A673 (cell line): Measurements from ENCODE around the gene GADL1. TPM values are rescaled to one million over a fixed set of nuclear protein-coding genes. Genes with fewer than 3 reads are reported as not detected.

Experiments used
- BruUV-seq: library from RNA; stranded (reverse); fragments of 400-500 nt; replicated peaks from 2 replicates; lab custom pipeline; 2021; lab: Mats Ljungman, UMichigan
- CTCF ChIA-PET: fragments of 300-600 bp; sonication (Branson Sonifier 250); formaldehyde crosslinking; loops from one replicate; lab custom pipeline; 2022; ENCODE audit warnings: antibody characterized with exemption; lab: Charles Lee
- POLR2A ChIA-PET: fragments of 300-600 bp; sonication (Branson Sonifier 250); formaldehyde crosslinking; loops from one replicate; lab custom pipeline; 2022; ENCODE audit warnings: antibody characterized with exemption; ENCODE audit not compliant: low non-redundant PET; lab: Charles Lee
- DNase-seq: peaks from one replicate; pipeline ENCODE4 v3.0.0-alpha.2; 2015; ENCODE audit warnings: low spot score
- H3K27ac ChIP-seq: fragments of 200-600 bp; sonication (generic); 2 replicates; pipeline ENCODE4 v1.5.1; 2016; ENCODE audit warnings: mixed run types, low read depth, mild to moderate bottlenecking, mixed read lengths, antibody characterized with exemption, low read length; ENCODE audit not compliant: poor library complexity, severe bottlenecking
- H3K27me3 ChIP-seq: fragments of 200-600 bp; sonication (generic); replicated peaks from 2 replicates; pipeline ENCODE4 v1.6.1; 2017; ENCODE audit warnings: mixed run types, low read depth, mild to moderate bottlenecking, mixed read lengths, antibody characterized with exemption, low read length; ENCODE audit not compliant: insufficient read depth, poor library complexity
- H3K36me3 ChIP-seq: fragments of 200-600 bp; sonication (generic); 2 replicates; pipeline ENCODE4 v1.6.1; 2016; ENCODE audit warnings: mixed run types, mild to moderate bottlenecking, mixed read lengths, antibody characterized with exemption, low read length; ENCODE audit not compliant: insufficient read depth, poor library complexity, severe bottlenecking
- H3K4me1 ChIP-seq: fragments of 200-600 bp; sonication (generic); 2 replicates; pipeline ENCODE4 v1.6.1; 2017; ENCODE audit warnings: mixed run types, mild to moderate bottlenecking, mixed read lengths, antibody characterized with exemption, low read length; ENCODE audit not compliant: insufficient read depth, poor library complexity, severe bottlenecking
- H3K4me3 ChIP-seq: fragments of 200-600 bp; sonication (generic); 2 replicates; pipeline ENCODE4 v1.5.1; 2016; ENCODE audit warnings: low read depth, mixed run types, mild to moderate bottlenecking, mixed read lengths, low read length; ENCODE audit not compliant: poor library complexity, severe bottlenecking
- H3K9me3 ChIP-seq: fragments of 200-600 bp; sonication (generic); 2 replicates; pipeline ENCODE4 v1.6.1; 2016; ENCODE audit warnings: mixed run types, low read depth, mild to moderate bottlenecking, mixed read lengths, antibody characterized with exemption, low read length; ENCODE audit not compliant: poor library complexity, severe bottlenecking
- EZH2 ChIP-seq: fragments of 200-600 bp; sonication (generic); IDR thresholded peaks from 2 replicates; pipeline ENCODE4 v1.6.1; 2017; ENCODE audit warnings: borderline replicate concordance, low read depth, mild to moderate bottlenecking, mixed read lengths, antibody characterized with exemption, low read length; ENCODE audit not compliant: poor library complexity, severe bottlenecking
- intact Hi-C: fragments of 100-400 bp; cut with micrococcal nuclease; formaldehyde crosslinking; loops from one replicate; pipeline ENCODE4 v1.10.0; 2022; ENCODE audit not compliant: unreplicated experiment
- total RNA-seq: library from RNA; stranded (reverse); gene quantifications from 2 replicates; pipeline ENCODE4 v1.2.3, GENCODE V29; 2021
- TF ChIP-seq, protein P1 (sequence below): fragments of 300-800, 200-600 bp; sonication (generic); conservative IDR thresholded peaks from 2 replicates; pipeline ENCODE4 v1.5.1; 2017; ENCODE audit warnings: low read depth, mild to moderate bottlenecking, antibody characterized with exemption, low read length, moderate library complexity, mixed read lengths

The GADL1 gene
- total RNA-seq, 1 experiment from 2014 or later: 13.8 TPM

DNA sequence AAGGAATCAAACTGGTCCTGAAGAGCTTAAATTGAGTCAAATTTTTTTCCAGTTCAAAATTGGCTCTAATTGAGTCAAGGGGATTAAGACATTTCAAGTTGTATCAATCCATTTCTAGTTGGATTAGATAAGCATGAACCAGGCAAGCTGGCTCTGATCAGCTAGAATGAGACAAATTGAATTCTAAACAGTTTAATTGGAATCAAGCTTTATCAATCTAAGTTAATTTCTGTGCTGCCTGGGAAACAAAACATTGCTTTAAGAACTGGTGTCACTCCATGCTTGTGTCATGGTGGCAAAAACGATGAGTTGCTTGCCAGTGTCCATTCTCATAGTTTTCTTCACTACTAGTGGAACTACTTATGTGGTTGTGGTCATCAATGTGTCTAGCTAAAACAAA, 171.2 kb downstream of the GADL1 start:
- DNase-seq: no peak
- no peaks in the 10 kb centered on the region for H3K36me3 ChIP-seq
- intact Hi-C loops: no loop called here
- no peaks in the 10 kb centered on the region for H3K27me3 ChIP-seq
- POLR2A ChIA-PET: no interaction called here
- no peak overlapping the region for H3K27ac ChIP-seq
- no TSS peak for BruUV-seq
- CTCF ChIA-PET: no interaction called here
- peaks cover 4% of the 10 kb centered on the region for H3K9me3 ChIP-seq
- TF ChIP-seq, protein P1, sequence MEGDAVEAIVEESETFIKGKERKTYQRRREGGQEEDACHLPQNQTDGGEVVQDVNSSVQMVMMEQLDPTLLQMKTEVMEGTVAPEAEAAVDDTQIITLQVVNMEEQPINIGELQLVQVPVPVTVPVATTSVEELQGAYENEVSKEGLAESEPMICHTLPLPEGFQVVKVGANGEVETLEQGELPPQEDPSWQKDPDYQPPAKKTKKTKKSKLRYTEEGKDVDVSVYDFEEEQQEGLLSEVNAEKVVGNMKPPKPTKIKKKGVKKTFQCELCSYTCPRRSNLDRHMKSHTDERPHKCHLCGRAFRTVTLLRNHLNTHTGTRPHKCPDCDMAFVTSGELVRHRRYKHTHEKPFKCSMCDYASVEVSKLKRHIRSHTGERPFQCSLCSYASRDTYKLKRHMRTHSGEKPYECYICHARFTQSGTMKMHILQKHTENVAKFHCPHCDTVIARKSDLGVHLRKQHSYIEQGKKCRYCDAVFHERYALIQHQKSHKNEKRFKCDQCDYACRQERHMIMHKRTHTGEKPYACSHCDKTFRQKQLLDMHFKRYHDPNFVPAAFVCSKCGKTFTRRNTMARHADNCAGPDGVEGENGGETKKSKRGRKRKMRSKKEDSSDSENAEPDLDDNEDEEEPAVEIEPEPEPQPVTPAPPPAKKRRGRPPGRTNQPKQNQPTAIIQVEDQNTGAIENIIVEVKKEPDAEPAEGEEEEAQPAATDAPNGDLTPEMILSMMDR: no peak
- TF ChIP-seq EZH2: no peak
- no peak overlapping the region for H3K4me3 ChIP-seq
- H3K4me1 ChIP-seq: peaks cover 7% of the 10 kb centered on the region

DNA sequence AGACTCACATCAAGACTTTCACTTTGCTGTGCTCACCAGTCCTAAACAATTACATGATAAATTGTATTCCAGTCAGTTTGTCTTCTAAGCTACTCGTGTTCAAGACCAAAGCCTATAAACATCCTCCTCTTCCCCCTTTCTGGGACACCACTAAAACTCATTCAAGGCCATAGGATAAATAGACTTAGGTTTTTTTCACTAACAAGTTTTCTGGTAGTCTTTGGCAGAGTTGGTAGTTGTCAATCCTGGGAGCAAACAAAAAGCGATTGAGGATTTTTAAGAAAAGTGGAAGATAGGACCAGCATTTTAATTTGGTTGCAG, 173.2 kb downstream of the GADL1 start:
- no peak for DNase-seq
- BruUV-seq: no TSS peak
- no peaks in the 10 kb centered on the region for H3K27me3 ChIP-seq
- H3K4me1 ChIP-seq: peaks cover 7% of the 10 kb centered on the region
- H3K36me3 ChIP-seq: no peaks in the 10 kb centered on the region
- peaks cover 4% of the 10 kb centered on the region for H3K9me3 ChIP-seq
- no peak for TF ChIP-seq EZH2
- TF ChIP-seq, protein P1: no peak
- ChIA-PET CTCF (no interaction called here), POLR2A (no interaction called here)
- H3K4me3 ChIP-seq: no peak overlapping the region
- intact Hi-C loops: no loop called here
- no peak overlapping the region for H3K27ac ChIP-seq

DNA sequence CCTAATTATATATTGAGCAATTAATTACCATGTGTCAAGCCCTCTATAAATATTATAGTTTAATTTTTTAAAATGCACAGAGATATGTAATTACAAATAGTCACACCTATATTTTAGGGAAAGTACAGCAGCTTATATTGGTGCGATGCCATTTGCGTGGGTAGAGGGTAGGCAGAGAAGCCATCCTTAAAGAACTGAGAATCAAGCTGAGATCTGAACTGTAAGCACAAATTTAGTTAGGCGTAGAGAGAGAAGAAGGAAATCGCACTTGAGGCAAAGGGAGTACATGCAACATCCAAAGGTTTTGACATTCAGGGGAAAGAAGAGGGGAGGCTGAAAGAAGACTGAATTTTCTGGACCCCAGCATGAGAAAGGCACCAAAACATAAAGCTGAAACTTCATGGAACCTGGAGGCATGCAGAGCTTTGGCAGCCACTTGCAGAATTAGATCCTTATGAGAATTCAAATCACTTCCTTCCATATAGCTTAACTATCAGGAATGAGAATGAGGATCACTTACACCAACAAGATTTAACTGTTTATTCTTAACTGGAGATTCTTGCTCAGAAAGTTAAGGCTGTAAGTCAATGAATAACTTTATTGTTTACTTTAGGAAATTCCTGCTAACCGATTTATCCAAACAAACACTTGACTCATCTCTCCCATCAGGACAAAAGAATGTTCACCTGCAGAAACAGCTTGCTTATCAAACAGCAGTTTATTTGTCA, 173.7 kb downstream of the GADL1 start:
- no peak overlapping the region for H3K4me3 ChIP-seq
- H3K4me1 ChIP-seq: peaks cover 7% of the 10 kb centered on the region
- TF ChIP-seq, protein P1: no peak
- TF ChIP-seq EZH2: no peak
- DNase-seq: no peak
- intact Hi-C loops: no loop called here
- H3K27ac ChIP-seq: no peak overlapping the region
- CTCF ChIA-PET: no interaction called here
- peaks cover 4% of the 10 kb centered on the region for H3K9me3 ChIP-seq
- POLR2A ChIA-PET: no interaction called here
- no peaks in the 10 kb centered on the region for H3K36me3 ChIP-seq
- no peaks in the 10 kb centered on the region for H3K27me3 ChIP-seq
- no TSS peak for BruUV-seq
